22Rv1 (cell line): ENCODE data around the gene SLC4A7.

Experiments
- CTCF ChIP-seq: fragments of 450-650 bp; IDR thresholded peaks from 2 replicates; pipeline ENCODE4 v1.5.1; 2017; ENCODE audit warnings: mild to moderate bottlenecking
- ZFX ChIP-seq: fragments of 450-650 bp; IDR thresholded peaks from 2 replicates; pipeline ENCODE4 v1.6.1; 2017; ENCODE audit warnings: antibody characterized with exemption, borderline replicate concordance

DNA sequence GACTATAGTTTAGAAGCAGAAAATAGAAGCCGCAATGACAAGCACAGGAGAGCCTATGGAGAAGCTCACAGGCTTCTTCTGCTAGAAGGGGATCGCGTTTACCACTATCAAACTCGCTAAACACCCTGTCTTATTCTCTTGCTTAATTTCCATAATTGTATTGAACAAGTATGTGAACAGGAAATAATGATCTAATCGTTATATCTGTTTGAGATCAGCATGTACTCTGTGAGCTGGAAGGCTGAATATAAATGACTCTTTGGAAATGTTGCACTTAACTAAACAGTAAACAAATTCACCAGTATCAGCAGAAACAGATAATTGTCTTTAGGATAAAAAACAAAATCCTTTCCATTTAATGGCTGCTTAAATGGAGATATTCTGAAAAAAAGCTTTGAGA is 130.0 kb downstream of the SLC4A7 start:
- TF ChIP-seq CTCF (no peak), ZFX (no peak)
